Measurements from ENCODE around the gene KIAA1210. TPM values are rescaled to one million over a fixed set of nuclear protein-coding genes. Genes with fewer than 3 reads are reported as not detected.

The KIAA1210 gene
- total RNA-seq, 3 donors from 2014 or later (not counting 1 experiment from before 2014, with no cell fraction given), result not detected

GRCh38 chrX:119121341-119121740 is 6.3 kb downstream of the KIAA1210 start:
- H3K27ac ChIP-seq (ENCODE audit: low read length), result no peak overlapping the region
- no peaks in the 10 kb centered on the region for H3K4me1 ChIP-seq (ENCODE audit: control insufficient read depth, insufficient read depth, low read length)
- Mint-ChIP-seq H3K4me3 (no peak overlapping the region), H3K9me3 (no peaks in the 10 kb centered on the region), H3K36me3 (no peaks in the 10 kb centered on the region), H3K27ac (no peak overlapping the region), H3K27me3 (ENCODE audit: low read depth in 2 of 2) (peaks cover 0 to 31% of the 10 kb centered on the region in 2 donors), H3K4me1 (no peaks in the 10 kb centered on the region)
- H3K36me3 ChIP-seq (ENCODE audit: control insufficient read depth, insufficient read depth, low read length), result no peaks in the 10 kb centered on the region
- H3K4me3 ChIP-seq (ENCODE audit: low read length), result no peak overlapping the region
- no peak for DNase-seq
- WGBS (ENCODE audit: insufficient coverage), result no CpG with 5 or more reads among the region's 1 CpG
- no peak for ATAC-seq
- H3K27me3 ChIP-seq (ENCODE audit: control insufficient read depth, insufficient read depth, low read length), result no peaks in the 10 kb centered on the region
- TF ChIP-seq CTCF (IDR thresholded peaks at IDR 0.05), result no peak
- intact Hi-C loops (cut with micrococcal nuclease), result no loop called here
- H3K9me3 ChIP-seq (ENCODE audit: control insufficient read depth, insufficient read depth, low read length), result no peaks in the 10 kb centered on the region

- ATAC-seq, result peak; percentile 74 to 95 (median 82)
- WGBS (ENCODE audit: insufficient coverage), result 0% methylated on average over 1 of the region's 6 CpGs
Measured at GRCh38 chrX:119118780-119119395, 8.7 kb downstream of the KIAA1210 start.

GRCh38 chrX:119107206-119107605 is 20.4 kb downstream of the KIAA1210 start:
- no peaks in the 10 kb centered on the region for H3K36me3 Mint-ChIP-seq
- no peaks in the 10 kb centered on the region for H3K4me1 ChIP-seq (ENCODE audit: control insufficient read depth, insufficient read depth, low read length)
- no peaks in the 10 kb centered on the region for H3K9me3 Mint-ChIP-seq
- no peaks in the 10 kb centered on the region for H3K36me3 ChIP-seq (ENCODE audit: control insufficient read depth, insufficient read depth, low read length)
- ATAC-seq (no peak), DNase-seq (no peak)
- peaks cover 6 to 30% of the 10 kb centered on the region in 2 donors for H3K27me3 Mint-ChIP-seq (ENCODE audit: low read depth in 2 of 2)
- H3K27ac Mint-ChIP-seq, result no peak overlapping the region
- no peaks in the 10 kb centered on the region for H3K27me3 ChIP-seq (ENCODE audit: control insufficient read depth, insufficient read depth, low read length)
- intact Hi-C loops (cut with micrococcal nuclease), result no loop called here
- H3K4me1 Mint-ChIP-seq, result peaks cover 0 to 5% of the 10 kb centered on the region in 2 donors
- H3K4me3 Mint-ChIP-seq, result no peak overlapping the region
- no peak for TF ChIP-seq CTCF (IDR thresholded peaks at IDR 0.05)
- H3K9me3 ChIP-seq (ENCODE audit: control insufficient read depth, insufficient read depth, low read length), result no peaks in the 10 kb centered on the region
- no peak overlapping the region for H3K4me3 ChIP-seq (ENCODE audit: low read length)
- H3K27ac ChIP-seq (ENCODE audit: low read length), result no peak overlapping the region

More at GRCh38 chrX:119118780-119119395, 8.7 kb downstream of the KIAA1210 start:
- H3K4me1 Mint-ChIP-seq, result no peaks in the 10 kb centered on the region
- peaks cover 0 to 34% of the 10 kb centered on the region in 2 donors for H3K27me3 Mint-ChIP-seq (ENCODE audit: low read depth in 2 of 2)
- peak; percentile 60 for TF ChIP-seq CTCF (IDR thresholded peaks at IDR 0.05)
- H3K9me3 Mint-ChIP-seq, result no peaks in the 10 kb centered on the region
- intact Hi-C loops (cut with micrococcal nuclease), result loop anchor here (1.0 kb wide), 1 partner anchor 147 kb away; no protein-coding TSS in a partner anchor
- H3K4me1 ChIP-seq (ENCODE audit: control insufficient read depth, insufficient read depth, low read length), result no peaks in the 10 kb centered on the region
- no peaks in the 10 kb centered on the region for H3K36me3 Mint-ChIP-seq
- H3K4me3 ChIP-seq (ENCODE audit: low read length), result no peak overlapping the region
- peak; percentile 25 to 67 for DNase-seq
- no peak overlapping the region for H3K27ac Mint-ChIP-seq
- H3K4me3 Mint-ChIP-seq, result no peak overlapping the region
- no peaks in the 10 kb centered on the region for H3K9me3 ChIP-seq (ENCODE audit: control insufficient read depth, insufficient read depth, low read length)
- no peaks in the 10 kb centered on the region for H3K36me3 ChIP-seq (ENCODE audit: control insufficient read depth, insufficient read depth, low read length)
- H3K27ac ChIP-seq (ENCODE audit: low read length), result no peak overlapping the region
- no peaks in the 10 kb centered on the region for H3K27me3 ChIP-seq (ENCODE audit: control insufficient read depth, insufficient read depth, low read length)

- Histone ChIP-seq H3K27me3 (ENCODE audit: control insufficient read depth, insufficient read depth, low read length) (no peaks in the 10 kb centered on the region), H3K36me3 (ENCODE audit: control insufficient read depth, insufficient read depth, low read length) (no peaks in the 10 kb centered on the region), H3K4me3 (ENCODE audit: low read length) (no peak overlapping the region), H3K4me1 (ENCODE audit: control insufficient read depth, insufficient read depth, low read length) (no peaks in the 10 kb centered on the region), H3K27ac (ENCODE audit: low read length) (no peak overlapping the region), H3K9me3 (ENCODE audit: control insufficient read depth, insufficient read depth, low read length) (no peaks in the 10 kb centered on the region)
- TF ChIP-seq CTCF (IDR thresholded peaks at IDR 0.05), result no peak
- ATAC-seq (no peak), DNase-seq (no peak)
- Mint-ChIP-seq H3K4me1 (peaks cover 0 to 5% of the 10 kb centered on the region in 2 donors), H3K4me3 (no peak overlapping the region), H3K9me3 (no peaks in the 10 kb centered on the region), H3K36me3 (no peaks in the 10 kb centered on the region), H3K27ac (no peak overlapping the region), H3K27me3 (ENCODE audit: low read depth in 2 of 2) (peaks cover 6 to 24% of the 10 kb centered on the region in 2 donors)
- intact Hi-C loops (cut with micrococcal nuclease), result no loop called here
Measured at GRCh38 chrX:119105826-119106225, 21.8 kb downstream of the KIAA1210 start.
